Endothelial cell of umbilical vein (primary cell): Measurements from ENCODE around the gene C17orf113. TPM values are rescaled to one million over a fixed set of nuclear protein-coding genes. Genes with fewer than 3 reads are reported as not detected.

Experiments used
- BruUV-seq: library from RNA; stranded (reverse); fragments of 400-500 nt; replicated peaks from 2 replicates; lab custom pipeline; 2021; lab: Mats Ljungman, UMichigan
- CTCF ChIA-PET: fragments of 300-600, 350-600 bp; sonication (Branson Sonifier 250); formaldehyde crosslinking; loops from one replicate; lab custom pipeline; 2021; ENCODE audit warnings: antibody characterized with exemption, inconsistent platforms; lab: Charles Lee
- POLR2A ChIA-PET: fragments of 300-600, 350-600 bp; sonication (Branson Sonifier 250); formaldehyde crosslinking; loops from one replicate; lab custom pipeline; 2021; ENCODE audit warnings: antibody characterized with exemption, inconsistent platforms; lab: Charles Lee
- DNase-seq: peaks from one replicate; pipeline ENCODE4 v3.0.0-alpha.2; 2011; ENCODE audit warnings: low read depth, low spot score
- FAIRE-seq: peaks from 2 replicates; lab custom pipeline; 2011; peaks lifted over from hg19 to GRCh38; lab: Jason Lieb, UNC
- H2AFZ ChIP-seq: 2 replicates; pipeline ENCODE4 v1.6.0; 2012; ENCODE audit warnings: low read depth, low read length, control low read depth, inconsistent platforms
- H3K27ac ChIP-seq: 2 replicates; pipeline ENCODE4 v1.5.1; 2011; ENCODE audit warnings: low read depth, mild to moderate bottlenecking, control low read depth, low read length, moderate library complexity; ENCODE audit not compliant: insufficient read depth
- H3K27me3 ChIP-seq, 2 experiments: 2 replicates each; pipeline versions ENCODE4 v1.6.0 to v1.6.1; 2011; ENCODE audit warnings: low read length in 2 of 2, mixed read lengths in 1 of 2; ENCODE audit not compliant: control insufficient read depth in 2 of 2, insufficient read depth in 2 of 2
- H3K36me3 ChIP-seq, 2 experiments: 2 replicates in 1 of 2; 3 replicates in 1 of 2; pipeline ENCODE4 v1.5.1; 2011; ENCODE audit warnings: low read length in 2 of 2, mild to moderate bottlenecking in 1 of 2, moderate library complexity in 1 of 2; ENCODE audit not compliant: control insufficient read depth in 2 of 2, insufficient read depth in 2 of 2; ENCODE audit errors: extremely low read depth in 1 of 2
- H3K4me1 ChIP-seq: 3 replicates; pipeline ENCODE4 v1.5.1; 2011; ENCODE audit warnings: mild to moderate bottlenecking, low read length; ENCODE audit not compliant: control insufficient read depth, insufficient read depth; ENCODE audit errors: extremely low read depth
- H3K4me2 ChIP-seq: 2 replicates; pipeline ENCODE4 v1.6.1; 2011; ENCODE audit warnings: low read length, control low read depth, mixed read lengths; ENCODE audit not compliant: insufficient read depth
- H3K4me3 ChIP-seq, 3 experiments: fragments of 200-600 bp in 1 of 3; sonication (generic), shearing (Covaris generic) in 1 of 3; replicated peaks in 1 of 3; 2 replicates each; pipeline ENCODE4 v1.5.1; 2011 to 2016; ENCODE audit warnings: control low read depth in 3 of 3, low read length in 3 of 3, mild to moderate bottlenecking in 2 of 3, inconsistent platforms in 1 of 3, low read depth in 1 of 3, moderate library complexity in 1 of 3; ENCODE audit not compliant: insufficient read depth in 1 of 3
- H3K79me2 ChIP-seq: 2 replicates; pipeline ENCODE4 v1.6.0; 2012; ENCODE audit warnings: low read length, inconsistent platforms; ENCODE audit not compliant: control insufficient read depth, insufficient read depth
- H3K9ac ChIP-seq: replicated peaks from 2 replicates; pipeline ENCODE3; 2011; ENCODE audit warnings: low read length, control low read depth; ENCODE audit not compliant: insufficient read depth; ENCODE audit errors: extremely low read depth
- H3K9me1 ChIP-seq: replicated peaks from 3 replicates; pipeline ENCODE4 v1.6.0; 2011; ENCODE audit warnings: mild to moderate bottlenecking, low read length; ENCODE audit not compliant: control insufficient read depth, insufficient read depth; ENCODE audit errors: extremely low read depth
- H3K9me3 ChIP-seq: replicated peaks from 2 replicates; pipeline ENCODE4 v1.5.1; 2012; ENCODE audit warnings: low read length, inconsistent platforms; ENCODE audit not compliant: control insufficient read depth, insufficient read depth
- H4K20me1 ChIP-seq: replicated peaks from 2 replicates; pipeline ENCODE3; 2011; ENCODE audit warnings: mild to moderate bottlenecking, low read length; ENCODE audit not compliant: control insufficient read depth, insufficient read depth; ENCODE audit errors: extremely low read depth
- EZH2 ChIP-seq: IDR thresholded peaks from 2 replicates; pipeline ENCODE4 v1.6.1; 2012; ENCODE audit warnings: borderline replicate concordance, low read depth, mild to moderate bottlenecking, moderate library complexity, low read length, inconsistent platforms; ENCODE audit not compliant: severe bottlenecking
- FOS ChIP-seq: IDR thresholded peaks from 2 replicates; pipeline ENCODE4 v1.6.1; 2011; ENCODE audit warnings: mild to moderate bottlenecking, low read length, moderate library complexity, borderline replicate concordance; ENCODE audit not compliant: insufficient read depth
- JUN ChIP-seq: IDR thresholded peaks from 2 replicates; pipeline ENCODE4 v1.6.1; 2011; ENCODE audit warnings: borderline replicate concordance, low read depth; ENCODE audit not compliant: insufficient read length, insufficient read depth
- MYC ChIP-seq: IDR thresholded peaks from one replicate; pipeline ENCODE4 v1.6.1; 2011; ENCODE audit warnings: mild to moderate bottlenecking, low read depth, low read length
- POLR2A ChIP-seq: IDR thresholded peaks from 2 replicates; pipeline ENCODE4 v1.6.1; 2012; ENCODE audit warnings: low read depth, mild to moderate bottlenecking, control low read depth, low read length
- dilution Hi-C: fragments of 300-500 bp; cut with MboI; formaldehyde crosslinking; loops from one replicate; pipeline ENCODE4 v1.15.0; 2019; ENCODE audit warnings: low sequenced_read_pairs; ENCODE audit not compliant: extremely low pct_ligation_motif_present
- intact Hi-C: fragments of 100-400 bp; cut with micrococcal nuclease; formaldehyde crosslinking; loops from one replicate; pipeline ENCODE4 v1.10.0; 2022
- polyA plus RNA-seq, 4 experiments: library from polyadenylated mRNA; depleted of rRNA in 3 of 4; stranded (reverse) in 3 of 4; unstranded in 1 of 4; fragments of >200 nt; gene quantifications; 2 replicates each; pipeline versions ENCODE4 v1.2.1 to v1.2.3, GENCODE V29; 2011 to 2012; ENCODE audit warnings: missing spikeins in 1 of 4
- total RNA-seq: library from RNA; stranded (reverse); gene quantifications from 2 replicates; pipeline ENCODE4 v1.2.3, GENCODE V29; 2021
- TF ChIP-seq, protein P1 (sequence below): IDR thresholded peaks from 2 replicates; pipeline ENCODE4 v1.6.1; 2011; ENCODE audit not compliant: insufficient read depth, insufficient read length
- TF ChIP-seq, protein P2 (sequence below), 2 donors: IDR thresholded peaks; 1 replicate in 1 of 2; 2 replicates in 1 of 2; pipeline ENCODE4 v1.5.1; 2011; ENCODE audit warnings: low read length in 2 of 2, mild to moderate bottlenecking in 2 of 2, moderate library complexity in 2 of 2, control low read depth in 1 of 2, inconsistent platforms in 1 of 2, low read depth in 1 of 2; ENCODE audit not compliant: insufficient read depth in 1 of 2; ENCODE audit errors: extremely low read depth in 1 of 2

The C17orf113 gene
- total and polyA plus RNA-seq, 2 donors (not counting 3 experiments of a cell fraction or from before 2014, with no cell fraction given) = 0.20 to 0.30 TPM

DNA sequence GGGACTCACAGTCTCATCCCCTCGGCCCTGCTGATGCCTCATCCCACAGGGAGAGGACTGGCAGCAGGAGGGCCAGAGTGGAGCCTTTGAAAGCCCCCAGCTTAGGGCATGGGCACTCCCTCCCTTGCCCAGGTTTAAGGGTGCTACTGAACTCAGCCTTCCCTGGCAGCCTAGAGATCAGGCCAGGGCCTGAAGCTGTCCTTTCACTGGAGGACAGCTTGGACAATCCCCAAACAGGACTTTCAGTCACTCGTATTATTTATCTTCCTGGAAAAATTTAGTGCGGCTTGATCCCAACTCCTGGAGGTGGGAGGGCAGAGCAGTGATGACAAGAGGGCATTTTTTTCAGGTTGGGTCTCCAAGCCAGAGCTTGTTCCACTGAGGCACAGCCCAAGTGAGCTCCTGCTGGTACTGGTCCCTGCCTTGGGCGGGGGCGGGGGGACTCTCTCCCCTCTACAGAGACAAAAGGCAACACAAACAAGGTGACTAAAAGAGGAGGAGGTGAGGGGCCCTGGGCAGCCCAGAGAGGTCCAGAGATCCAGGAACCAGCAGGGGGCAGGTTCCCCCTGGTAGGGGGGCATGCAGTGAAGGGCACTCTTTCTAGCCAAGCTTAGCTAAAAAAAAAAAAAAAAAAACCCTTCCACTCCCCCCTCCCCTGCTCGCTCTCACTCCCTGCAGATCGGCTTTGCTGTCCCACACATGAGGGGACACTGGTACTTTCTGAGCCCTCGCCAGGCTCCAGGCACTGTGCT is 46.1 kb upstream of the C17orf113 start:
- H3K9me3 ChIP-seq = no peaks in the 10 kb centered on the region
- H3K9ac ChIP-seq = no peak overlapping the region
- peaks cover 3% of the 10 kb centered on the region for H3K4me1 ChIP-seq
- no TSS peak for BruUV-seq
- H3K4me3 ChIP-seq = no peak overlapping the region
- no peak overlapping the region for H2AFZ ChIP-seq
- TF ChIP-seq POLR2A = no peak
- no peak for TF ChIP-seq MYC
- no peak for TF ChIP-seq EZH2
- TF ChIP-seq, protein P1, sequence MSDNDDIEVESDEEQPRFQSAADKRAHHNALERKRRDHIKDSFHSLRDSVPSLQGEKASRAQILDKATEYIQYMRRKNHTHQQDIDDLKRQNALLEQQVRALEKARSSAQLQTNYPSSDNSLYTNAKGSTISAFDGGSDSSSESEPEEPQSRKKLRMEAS = no peak
- no peak for TF ChIP-seq JUN
- TF ChIP-seq, protein P2, sequence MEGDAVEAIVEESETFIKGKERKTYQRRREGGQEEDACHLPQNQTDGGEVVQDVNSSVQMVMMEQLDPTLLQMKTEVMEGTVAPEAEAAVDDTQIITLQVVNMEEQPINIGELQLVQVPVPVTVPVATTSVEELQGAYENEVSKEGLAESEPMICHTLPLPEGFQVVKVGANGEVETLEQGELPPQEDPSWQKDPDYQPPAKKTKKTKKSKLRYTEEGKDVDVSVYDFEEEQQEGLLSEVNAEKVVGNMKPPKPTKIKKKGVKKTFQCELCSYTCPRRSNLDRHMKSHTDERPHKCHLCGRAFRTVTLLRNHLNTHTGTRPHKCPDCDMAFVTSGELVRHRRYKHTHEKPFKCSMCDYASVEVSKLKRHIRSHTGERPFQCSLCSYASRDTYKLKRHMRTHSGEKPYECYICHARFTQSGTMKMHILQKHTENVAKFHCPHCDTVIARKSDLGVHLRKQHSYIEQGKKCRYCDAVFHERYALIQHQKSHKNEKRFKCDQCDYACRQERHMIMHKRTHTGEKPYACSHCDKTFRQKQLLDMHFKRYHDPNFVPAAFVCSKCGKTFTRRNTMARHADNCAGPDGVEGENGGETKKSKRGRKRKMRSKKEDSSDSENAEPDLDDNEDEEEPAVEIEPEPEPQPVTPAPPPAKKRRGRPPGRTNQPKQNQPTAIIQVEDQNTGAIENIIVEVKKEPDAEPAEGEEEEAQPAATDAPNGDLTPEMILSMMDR (IDR thresholded peaks at IDR 0.05; ENCODE audit: extremely low read depth in 1 of 2, insufficient read depth in 1 of 2, low read depth in 1 of 2, low read length in 2 of 2) = no peak
- no peak for TF ChIP-seq FOS
- no peak for DNase-seq
- no peaks in the 10 kb centered on the region for H4K20me1 ChIP-seq
- no peak for FAIRE-seq
- H3K27me3 ChIP-seq = peaks cover 14 to 20% of the 10 kb centered on the region in 2 experiments
- intact Hi-C loops = no loop called here
- CTCF ChIA-PET = interaction anchor here (0.8 to 2.3 kb wide), 6 partner anchors 16 to 77 kb away, joined by 3 to 8 read pairs (median 4); partner anchors contain the start of genes DHX58 and NKIRAS2
- POLR2A ChIA-PET = interaction anchor here (0.5 kb wide), 1 partner anchor 12 kb away, joined by 3 read pairs; no protein-coding TSS in a partner anchor
- H3K9me1 ChIP-seq = no peaks in the 10 kb centered on the region
- dilution Hi-C loops = no loop called here
- H3K27ac ChIP-seq = no peak overlapping the region
- H3K79me2 ChIP-seq = no peaks in the 10 kb centered on the region
- no peak overlapping the region for H3K4me2 ChIP-seq
- H3K36me3 ChIP-seq = no peaks in the 10 kb centered on the region
